HG03354 (cell line): ENCODE data around the gene MGRN1.

ENCODE experiments used
- ATAC-seq: cut with Tn5 transposase; IDR thresholded peaks from one replicate; pipeline ENCODE4 v1.9.1; 2021; ENCODE audit warnings: mild to moderate bottlenecking; ENCODE audit not compliant: unreplicated experiment, poor library complexity, severe bottlenecking

MGRN1 gene

DNA sequence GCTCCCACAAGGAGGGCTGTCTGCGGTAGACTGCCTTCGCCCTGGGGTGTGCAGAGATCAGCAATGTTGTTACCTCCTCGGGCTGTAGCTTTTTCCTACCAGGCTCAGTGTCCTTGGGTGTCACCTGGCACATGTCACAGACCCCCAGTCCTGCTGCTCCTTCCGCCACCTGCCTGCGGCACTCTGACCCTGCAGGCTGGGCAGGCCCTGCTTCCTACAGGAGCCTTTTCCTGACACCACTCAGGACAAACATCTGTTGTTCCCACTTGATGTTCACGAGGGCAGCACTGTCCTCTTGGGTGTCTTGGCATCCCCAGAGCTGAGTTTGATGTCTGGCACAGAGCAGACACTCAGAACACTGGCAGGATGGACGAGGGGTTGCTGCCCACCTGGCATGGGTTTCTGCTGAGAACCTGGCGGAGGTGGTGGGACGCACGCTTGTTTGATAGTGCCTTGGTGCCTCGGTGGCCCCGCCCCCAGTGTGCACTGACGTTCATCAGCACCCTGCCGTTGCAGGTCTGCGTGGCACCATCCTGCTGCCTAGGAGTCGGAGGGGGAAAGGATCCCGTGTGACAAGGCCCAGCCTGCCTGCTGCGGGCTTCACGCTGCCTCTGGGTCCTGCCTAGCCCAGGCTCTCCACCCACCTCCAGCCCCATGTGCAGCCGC lies 42.0 kb downstream of the MGRN1 start:
- no peak for ATAC-seq

DNA sequence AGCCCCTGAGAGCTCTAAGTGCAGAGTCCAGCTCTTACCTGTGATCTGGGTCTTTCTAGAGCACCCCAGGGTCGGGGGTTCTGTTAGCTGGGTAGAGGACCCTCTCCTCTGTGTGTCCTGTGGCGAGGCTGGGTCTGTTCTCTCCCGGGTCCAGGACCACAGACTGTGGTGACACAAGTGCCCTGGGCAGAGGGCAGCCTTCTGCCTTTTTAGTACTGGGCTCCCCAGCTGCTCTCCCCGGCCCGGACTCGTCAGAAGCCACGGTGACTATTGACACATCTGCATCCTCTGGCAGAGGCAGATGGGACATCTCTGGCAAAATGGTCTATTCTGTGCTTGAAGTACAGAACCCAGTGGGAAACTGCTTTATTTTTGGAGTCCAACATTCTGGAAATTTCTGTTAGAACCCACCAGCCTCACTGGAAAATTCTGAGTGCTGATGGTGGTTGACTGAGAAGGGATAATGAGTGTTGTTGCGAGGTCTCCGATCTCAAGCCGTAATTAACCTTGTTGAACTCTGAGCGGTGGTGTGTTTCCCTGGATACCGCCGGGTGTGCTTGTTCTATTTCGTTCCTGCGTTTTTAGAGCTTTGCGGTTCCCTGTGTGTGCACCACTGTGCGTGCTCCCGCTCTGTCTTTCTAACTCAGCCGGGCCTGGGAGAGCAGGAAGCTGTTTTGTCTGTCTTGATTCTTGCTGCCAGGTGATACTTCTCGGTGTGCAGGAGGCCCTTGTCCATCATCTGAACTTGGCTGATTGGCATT lies 42.8 kb downstream of the MGRN1 start:
- no peak for ATAC-seq

DNA sequence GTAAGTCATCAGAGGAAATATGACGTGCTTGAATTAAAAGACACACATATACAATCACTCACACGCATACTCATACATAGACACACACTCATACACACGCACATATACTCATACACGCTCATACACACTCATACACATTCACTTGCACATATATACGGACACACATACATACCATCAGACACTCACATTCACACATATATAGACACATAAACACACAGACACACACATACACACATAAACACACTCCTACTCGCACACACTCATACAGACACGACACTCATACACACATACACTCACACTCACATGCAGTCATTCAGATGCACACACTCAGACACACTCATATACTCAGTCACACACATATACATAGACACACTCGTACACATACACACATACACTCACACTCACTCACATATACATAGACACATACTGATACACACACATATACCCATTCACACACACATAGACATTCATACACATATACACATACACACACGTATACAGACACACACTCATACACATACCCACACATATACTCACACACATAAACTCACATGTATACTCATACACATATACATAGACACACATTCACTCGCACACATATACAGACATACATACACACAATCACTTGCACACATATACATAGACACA lies 43.8 kb downstream of the MGRN1 start:
- no peak for ATAC-seq

DNA sequence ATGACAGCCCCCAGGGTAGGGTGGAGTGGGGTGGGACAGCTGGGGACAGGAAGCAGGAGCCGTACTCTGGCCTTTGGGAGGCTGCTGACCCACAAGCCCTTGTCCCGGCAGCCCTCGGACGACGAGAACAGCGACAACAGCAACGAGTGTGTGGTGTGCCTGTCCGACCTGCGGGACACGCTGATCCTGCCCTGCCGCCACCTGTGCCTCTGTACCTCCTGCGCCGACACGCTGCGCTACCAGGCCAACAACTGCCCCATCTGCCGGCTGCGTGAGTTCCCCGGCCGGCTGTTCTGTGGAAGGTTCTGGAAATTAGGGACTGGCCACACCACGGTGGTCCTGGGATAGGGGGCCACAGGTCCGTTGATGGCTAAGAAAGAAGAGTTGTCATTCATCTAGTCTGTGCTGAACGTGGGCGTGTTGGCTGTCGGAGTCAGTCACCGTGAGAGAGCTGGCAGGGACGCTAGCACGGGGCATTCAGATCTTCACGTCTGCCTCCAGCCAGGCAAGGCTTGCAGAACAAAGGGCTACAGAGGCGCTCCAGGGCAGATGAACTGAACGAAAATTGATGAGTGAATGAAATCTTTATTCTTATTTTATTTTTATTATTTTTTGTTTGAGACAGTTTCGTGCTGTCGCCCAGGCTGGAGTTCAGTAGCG lies 48.9 kb downstream of the MGRN1 start:
- no peak for ATAC-seq

DNA sequence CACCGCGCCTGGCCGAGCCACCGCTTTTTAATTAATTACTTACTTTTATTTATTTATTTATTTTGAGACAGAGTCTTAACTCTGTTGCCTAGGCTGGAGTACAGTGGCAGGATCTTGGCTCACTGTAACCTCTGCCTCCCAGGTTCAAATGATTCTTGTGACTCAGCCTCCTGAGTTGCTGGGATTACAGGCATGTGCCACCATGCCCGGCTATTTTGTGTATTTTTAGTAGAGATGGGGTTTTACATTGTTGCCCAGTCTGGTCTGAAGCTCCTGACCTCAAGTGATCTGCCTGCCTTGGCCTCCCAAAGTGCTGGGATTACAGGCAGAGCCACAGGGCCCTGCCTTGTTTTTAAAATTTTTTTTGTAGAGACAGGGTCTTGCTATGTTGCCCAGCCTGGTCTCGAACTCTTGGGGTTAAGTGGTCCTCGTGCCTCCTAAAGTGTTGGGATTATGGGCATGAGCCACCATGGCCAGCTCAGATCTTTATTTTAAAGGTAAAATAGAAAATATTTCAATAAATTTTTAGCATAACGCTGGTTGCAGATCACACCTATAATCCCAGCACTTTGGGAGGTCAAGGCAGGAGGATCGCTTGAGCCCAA lies 50.4 kb downstream of the MGRN1 start:
- no peak for ATAC-seq

DNA sequence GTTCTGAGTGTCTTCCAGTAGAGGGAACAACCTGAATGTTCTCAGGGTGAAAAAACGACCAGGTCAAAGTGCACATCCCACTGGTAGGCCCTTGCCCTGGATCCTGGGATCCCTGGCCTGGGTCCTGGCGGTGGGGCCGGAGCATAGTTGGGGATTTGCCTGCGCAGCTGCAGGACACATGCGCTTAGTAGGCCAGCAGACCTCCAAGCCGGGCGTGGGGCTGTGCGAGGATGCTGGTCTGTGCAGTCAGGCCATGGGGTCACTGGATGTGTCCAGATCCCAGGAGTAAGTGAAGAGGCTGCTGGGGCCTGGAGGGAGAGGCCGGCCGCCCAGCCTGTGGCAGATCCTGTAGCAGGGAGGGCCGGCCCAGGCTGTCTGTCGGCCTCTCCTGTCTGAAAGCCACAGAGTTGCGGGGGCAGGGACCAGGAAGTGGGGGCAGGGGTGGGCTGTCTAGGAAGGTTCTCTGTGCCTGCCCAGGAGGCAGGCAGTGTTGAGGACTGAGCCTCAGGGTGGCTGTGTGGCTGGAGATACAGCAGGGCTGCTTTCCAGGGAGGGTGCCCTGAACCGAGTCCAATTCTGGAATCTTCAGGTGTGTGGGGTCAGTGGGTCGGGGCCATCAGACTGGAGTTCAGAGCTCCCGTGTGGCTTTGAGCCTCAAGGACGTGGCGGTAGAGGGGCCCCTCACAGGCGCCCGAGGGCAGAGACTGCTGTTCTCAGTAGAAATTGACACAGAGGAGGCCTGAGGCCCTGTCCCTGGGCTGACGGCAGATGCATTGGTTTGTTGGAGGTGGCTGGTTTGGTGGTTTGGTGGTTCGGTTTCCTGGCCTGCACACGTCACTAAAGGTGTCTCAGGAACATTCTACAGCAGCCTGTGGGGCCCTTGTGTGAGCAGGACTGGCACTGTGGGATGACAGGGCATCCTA lies 51.5 kb downstream of the MGRN1 start:
- ATAC-seq, result no peak

DNA sequence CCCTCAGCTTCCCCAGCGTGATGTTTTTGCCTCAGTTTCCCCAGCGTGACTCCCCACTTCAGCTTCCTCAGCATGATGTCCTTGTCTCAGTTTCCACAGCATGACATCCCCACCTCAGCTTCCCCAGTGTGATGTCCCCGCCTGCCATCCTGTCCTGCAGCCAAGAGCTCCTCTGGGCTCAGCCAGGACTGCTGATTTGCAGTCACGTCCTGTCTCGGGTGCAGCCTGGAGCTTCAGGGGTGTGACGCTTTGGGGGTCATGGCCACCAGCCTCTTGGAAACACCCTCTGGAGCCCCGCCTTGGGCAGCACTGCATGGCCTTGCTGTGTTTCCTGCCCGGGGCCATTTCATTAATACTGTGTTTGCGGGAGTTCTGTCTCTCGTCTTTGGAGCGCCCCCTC lies 52.2 kb downstream of the MGRN1 start:
- no peak for ATAC-seq

DNA sequence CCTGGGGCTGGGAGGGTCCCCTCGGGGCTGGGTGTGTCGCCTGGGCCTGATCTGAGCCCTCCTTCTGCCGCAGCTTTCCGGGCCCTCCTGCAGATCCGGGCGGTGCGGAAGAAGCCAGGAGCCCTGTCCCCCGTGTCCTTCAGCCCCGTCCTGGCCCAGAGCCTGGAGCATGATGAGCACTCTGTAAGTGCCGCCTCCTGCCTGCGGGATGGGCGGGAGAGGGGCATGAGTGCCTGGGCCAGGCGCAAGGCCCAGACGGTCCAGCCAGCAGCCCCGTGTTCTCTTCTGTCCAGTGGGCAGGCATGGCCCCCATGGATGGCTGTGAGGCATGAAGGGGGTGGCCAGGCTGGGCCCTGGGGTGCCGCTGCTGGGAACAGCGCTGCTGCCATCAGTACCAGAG lies 52.8 kb downstream of the MGRN1 start:
- no peak for ATAC-seq

DNA sequence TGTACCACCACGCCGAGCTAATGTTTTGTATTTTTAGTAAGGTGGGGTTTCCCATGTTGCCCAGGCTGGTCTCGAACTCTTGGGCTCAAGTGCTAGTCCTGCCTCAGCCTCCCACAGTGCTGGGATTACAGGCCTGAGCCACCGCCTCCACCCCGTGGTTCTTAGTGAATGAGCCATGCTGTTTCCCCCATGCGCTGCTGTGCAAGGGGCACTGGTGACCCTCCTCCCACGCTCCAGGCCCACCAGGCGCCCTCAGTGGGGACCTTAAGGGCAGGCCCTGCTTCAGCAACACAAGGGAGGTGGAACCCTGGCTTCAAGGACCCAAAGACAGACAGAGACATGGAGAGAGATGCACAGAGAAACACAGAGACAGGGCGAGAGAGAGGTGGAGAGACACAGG lies 53.4 kb downstream of the MGRN1 start:
- ATAC-seq, result no peak

DNA sequence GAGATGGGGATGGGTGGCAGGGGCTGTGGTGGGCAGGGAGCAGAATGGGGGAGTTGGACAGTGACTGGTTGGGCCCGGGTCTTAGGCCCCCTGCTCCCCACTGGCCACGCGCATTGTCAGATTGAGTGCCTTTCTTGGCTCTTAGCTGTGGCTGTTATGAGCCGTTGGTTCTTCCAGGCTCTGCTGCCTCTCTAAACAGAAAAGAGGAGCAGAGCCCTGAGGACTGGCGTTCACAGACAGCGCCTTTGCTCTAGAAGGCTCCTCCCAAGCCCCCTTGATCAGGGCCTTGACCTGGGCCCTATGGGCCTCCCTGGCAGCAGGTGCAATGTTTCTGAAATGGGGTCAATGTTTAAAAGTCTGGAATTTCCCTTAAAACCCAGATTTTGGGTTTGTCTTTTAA lies 54.0 kb downstream of the MGRN1 start:
- ATAC-seq, result no peak

DNA sequence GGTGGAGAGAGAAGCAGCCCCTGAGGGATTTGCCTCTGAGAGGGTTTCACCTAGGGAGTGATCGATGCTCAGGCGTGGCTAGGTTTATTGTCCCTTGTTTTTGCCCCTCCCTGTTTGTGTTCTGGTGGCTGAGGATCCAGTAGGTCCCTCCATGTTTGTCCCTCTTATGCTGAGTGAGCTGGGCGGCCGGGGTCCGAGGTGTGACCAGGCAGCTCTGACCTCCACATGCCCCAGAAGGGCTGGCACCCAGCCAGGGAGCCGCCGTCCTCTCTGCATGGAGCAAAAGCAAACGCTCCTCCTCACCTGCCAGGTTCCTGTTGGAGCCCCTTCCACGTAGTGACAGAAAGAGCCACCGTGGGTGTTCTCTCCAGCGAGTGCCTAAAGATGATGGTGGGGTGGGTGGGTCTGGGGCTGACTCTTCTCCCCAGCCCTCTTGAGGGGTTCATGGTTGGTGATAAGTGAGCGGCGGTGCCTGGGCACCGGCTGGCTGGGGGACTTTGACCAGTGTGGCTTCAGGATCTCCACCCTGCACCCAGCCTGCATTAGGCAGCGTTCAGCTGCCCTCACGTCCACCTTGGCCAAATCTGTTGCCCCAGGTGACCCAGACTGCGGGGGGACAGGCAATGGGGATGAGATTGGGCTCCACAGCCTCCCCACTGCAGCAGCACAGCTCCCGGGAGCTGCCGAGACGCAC lies 54.7 kb downstream of the MGRN1 start:
- ATAC-seq, result no peak

DNA sequence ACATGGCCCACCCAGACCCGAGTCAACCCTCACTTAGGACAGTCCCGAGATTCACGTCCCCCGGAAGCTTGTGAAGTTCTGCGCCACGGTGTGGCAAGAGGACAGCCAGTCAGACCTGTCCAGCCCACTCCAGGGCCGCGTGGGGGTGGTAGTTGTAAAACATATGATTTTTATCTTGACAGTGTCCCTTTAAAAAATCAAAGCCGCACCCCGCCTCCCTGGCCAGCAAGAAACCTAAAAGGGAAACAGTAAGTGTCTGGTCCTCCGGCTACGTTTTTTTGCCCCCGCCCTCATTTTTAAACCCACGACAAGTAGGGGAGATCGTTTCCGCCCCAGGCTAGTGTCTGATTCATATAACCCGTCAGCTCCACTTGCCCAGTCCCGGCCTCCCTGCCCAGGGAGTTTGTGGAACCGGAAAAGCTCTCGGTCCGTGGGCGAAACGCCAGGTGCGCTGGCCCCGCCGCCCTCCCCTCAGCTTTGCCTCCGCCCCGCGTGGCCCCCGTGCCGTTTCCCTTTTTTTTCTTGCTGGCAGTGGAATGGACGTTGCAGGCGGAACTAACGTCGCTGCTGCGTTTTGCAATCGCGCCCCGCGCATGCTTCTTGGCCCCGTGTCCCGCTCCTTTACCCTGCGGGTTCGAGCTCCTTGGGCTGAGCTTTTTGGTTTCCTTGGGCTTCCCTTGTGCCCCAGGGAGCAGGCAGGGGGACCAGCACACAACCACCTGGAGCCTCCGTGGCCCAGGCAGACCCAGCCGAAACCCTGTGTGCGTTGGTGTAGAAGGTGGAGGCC lies 55.4 kb downstream of the MGRN1 start:
- ATAC-seq, result no peak

DNA sequence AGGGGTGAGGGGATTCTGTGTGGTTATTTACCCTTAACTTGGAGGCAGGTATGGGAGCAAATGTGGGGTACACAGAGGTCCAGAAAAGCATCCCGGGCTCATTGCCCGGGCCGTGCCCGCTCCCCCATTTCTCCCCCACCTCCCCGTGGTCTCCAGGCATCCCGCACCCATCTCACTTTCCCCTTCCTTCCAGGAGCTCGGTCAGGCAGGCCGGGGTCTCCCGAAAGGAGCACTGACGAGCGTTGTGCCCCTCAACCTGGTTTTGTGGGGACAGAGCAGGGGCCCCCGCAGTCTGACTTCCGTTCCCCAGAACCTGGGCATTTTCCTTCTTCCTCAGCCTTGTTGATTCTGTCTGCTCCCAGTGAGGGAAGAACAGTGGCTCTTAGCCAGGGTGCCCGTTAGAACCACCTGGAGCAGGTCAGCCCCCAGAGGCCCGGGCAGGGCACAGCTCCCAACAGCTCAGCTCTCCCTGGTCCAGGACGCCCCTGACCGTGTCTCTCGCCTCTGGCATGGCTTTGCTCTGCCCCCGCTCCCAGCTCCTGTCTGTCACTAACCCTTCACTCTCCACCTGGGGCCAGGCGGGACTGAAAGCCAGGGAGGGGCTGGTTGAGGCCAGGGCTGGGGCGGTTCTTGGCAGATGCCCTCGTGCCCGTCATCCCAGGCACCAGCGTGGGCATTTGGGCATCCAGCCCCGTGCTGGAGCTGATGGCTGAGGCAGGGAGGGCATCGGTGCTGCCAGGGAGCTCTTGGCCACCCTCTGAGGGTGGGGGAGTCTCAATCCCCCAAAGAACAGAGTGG lies 56.2 kb downstream of the MGRN1 start:
- no peak for ATAC-seq

DNA sequence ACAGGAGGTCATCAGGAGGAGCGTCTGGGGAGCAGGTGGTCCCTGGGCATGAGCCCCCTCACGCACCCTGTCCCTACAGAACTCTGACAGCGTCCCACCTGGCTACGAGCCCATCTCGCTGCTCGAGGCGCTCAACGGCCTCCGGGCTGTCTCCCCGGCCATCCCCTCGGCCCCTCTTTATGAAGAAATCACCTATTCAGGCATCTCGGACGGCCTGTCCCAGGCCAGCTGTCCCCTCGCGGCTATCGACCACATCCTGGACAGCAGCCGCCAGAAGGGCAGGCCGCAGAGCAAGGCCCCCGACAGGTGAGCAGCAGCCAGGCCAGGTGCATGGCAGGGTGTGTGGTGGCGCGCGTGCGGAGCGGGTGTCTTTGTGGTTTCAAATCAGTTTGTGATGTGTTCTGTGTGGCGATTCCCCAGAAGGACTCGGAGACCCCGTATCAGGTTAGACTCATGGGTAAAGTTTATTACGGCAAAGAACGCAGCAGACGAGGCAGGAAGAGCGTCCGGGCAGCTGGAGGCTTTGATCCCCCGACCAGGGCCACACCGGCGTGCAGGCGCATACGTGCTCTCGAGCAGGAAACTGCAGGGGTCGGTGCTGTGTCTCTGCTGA lies 57.0 kb downstream of the MGRN1 start:
- no peak for ATAC-seq

DNA sequence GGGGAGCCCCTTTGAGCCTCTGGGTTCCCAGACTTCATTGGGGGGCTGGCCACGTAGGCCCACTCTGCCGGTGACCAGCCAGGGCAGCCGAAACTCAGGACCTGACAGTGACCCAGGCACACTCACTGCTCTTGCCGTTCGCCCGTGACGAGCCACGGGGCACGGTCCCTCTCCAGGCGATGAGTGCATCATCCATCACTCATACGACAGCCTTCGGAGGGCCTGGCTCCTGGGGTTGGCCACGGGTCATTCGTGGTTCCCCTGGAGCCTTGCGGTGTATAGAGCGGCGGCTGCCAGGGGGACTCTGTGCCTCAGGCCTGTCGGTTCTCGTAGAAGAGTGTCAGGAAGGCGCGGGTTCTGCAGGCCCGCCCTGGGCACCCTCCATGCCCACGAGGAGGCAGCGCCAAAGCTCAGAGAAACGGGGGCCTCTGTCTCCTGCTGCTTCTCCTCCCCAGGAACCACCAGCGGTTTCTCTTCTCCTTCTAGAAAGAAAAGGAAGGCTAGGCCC lies 57.5 kb downstream of the MGRN1 start:
- ATAC-seq, result no peak

DNA sequence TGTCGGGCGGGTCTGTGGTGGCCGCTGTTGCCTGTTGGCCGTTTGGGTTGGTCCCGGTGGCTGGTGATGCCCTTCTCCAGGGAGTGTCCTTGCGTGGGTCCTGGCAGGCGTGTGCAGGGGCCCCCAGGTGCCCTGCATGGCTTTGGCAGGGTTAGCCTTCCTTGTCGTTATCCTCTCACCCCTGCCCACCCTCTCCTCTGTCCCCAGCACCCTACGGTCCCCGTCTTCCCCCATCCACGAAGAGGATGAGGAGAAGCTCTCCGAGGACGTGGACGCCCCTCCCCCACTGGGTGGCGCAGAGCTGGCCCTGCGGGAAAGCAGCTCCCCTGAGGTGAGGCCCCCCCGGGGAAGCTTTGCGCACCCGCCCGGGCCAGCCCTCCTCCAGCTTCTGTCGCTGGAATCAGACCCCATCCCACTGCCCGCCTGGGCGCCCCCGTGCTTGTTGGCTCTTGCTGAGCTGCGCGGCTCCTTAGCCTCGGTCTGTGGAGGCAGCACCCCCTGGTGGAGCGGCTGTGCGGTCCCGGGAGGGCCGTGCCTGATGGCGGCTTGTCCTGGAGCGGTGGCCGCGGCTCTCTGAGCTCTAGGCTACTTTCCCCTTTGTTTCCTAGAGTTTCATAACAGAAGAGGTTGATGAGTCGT lies 58.1 kb downstream of the MGRN1 start:
- ATAC-seq, result no peak
